ENCODE data around the gene EXOC1L.

Gene EXOC1L

DNA sequence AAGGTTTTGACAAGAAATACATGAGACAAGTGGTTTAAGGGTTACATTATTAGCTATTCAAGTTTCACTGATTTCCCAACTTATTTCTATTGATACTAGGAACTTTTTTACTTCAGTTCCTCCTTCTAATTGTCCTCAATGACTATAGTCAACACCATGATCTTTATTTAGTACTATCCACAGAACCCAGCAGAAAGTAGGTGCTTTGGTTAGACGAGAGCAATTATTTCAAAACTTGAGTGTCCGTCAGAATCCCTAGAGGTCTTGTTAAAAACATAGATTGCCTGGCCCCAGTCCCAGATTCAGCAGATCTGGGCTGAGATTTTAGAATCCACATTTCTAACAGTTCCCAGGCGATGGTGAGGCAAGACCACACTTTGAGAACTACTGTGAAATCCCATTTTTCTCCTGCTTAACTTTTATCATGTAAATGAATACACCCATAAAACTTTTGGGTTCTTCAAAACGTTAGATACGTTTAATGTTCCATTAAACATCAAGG is 51.8 kb downstream of the EXOC1L start:
- Histone ChIP-seq H3K36me3 (ENCODE audit: low read depth) (peaks cover 81% of the 10 kb centered on the region), H3K4me1 (ENCODE audit: insufficient read depth, poor library complexity, severe bottlenecking) (peaks cover 12% of the 10 kb centered on the region), H3K27me3 (ENCODE audit: insufficient read depth, poor library complexity, severe bottlenecking) (no peaks in the 10 kb centered on the region), H3K4me3 (ENCODE audit: severe bottlenecking) (no peak overlapping the region), H3K27ac (ENCODE audit: poor library complexity, severe bottlenecking) (no peak overlapping the region), H3K9me3 (ENCODE audit: severe bottlenecking) (no peaks in the 10 kb centered on the region)
- TF ChIP-seq CTCF (IDR thresholded peaks at IDR 0.05; ENCODE audit: poor library complexity, severe bottlenecking) = no peak
- DNase-seq (ENCODE audit: low spot score) (no peak), ATAC-seq (ENCODE audit: low read depth) (no peak)

GRCh38 chr4:55874831-55875230 is 55.2 kb downstream of the EXOC1L start:
- DNase-seq (ENCODE audit: low spot score) = no peak
- no peak for TF ChIP-seq CTCF (IDR thresholded peaks at IDR 0.05; ENCODE audit: poor library complexity, severe bottlenecking)
- H3K36me3 ChIP-seq (ENCODE audit: low read depth) = peaks cover 79% of the 10 kb centered on the region
- no peaks in the 10 kb centered on the region for H3K9me3 ChIP-seq (ENCODE audit: severe bottlenecking)
- H3K27me3 ChIP-seq (ENCODE audit: insufficient read depth, poor library complexity, severe bottlenecking) = no peaks in the 10 kb centered on the region
- no peak overlapping the region for H3K27ac ChIP-seq (ENCODE audit: poor library complexity, severe bottlenecking)
- no peak for ATAC-seq (ENCODE audit: low read depth)
- no peak overlapping the region for H3K4me3 ChIP-seq (ENCODE audit: severe bottlenecking)
- H3K4me1 ChIP-seq (ENCODE audit: insufficient read depth, poor library complexity, severe bottlenecking) = no peaks in the 10 kb centered on the region

DNA sequence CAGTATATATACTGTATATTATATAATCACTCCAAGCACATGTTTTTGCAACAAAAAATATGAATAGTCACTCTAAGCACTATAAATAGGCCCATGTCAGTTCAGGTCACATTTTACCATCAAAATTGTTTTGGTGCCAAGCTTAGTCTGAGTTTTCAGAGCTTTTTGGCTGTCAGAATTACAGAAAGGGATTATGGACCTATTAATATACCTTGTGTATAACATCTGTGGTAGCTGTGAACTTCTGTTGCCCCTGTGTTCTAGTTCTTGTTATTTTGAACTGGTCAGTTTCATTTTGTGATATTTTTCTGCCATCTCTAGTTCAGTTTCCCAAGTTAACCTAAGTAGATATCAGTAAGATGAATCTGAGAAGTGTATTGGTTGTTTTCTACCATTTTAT is 56.8 kb downstream of the EXOC1L start:
- ATAC-seq (ENCODE audit: low read depth) (no peak), DNase-seq (ENCODE audit: low spot score) (no peak)
- Histone ChIP-seq H3K4me3 (ENCODE audit: severe bottlenecking) (no peak overlapping the region), H3K4me1 (ENCODE audit: insufficient read depth, poor library complexity, severe bottlenecking) (no peaks in the 10 kb centered on the region), H3K36me3 (ENCODE audit: low read depth) (peaks cover 77% of the 10 kb centered on the region), H3K9me3 (ENCODE audit: severe bottlenecking) (no peaks in the 10 kb centered on the region), H3K27ac (ENCODE audit: poor library complexity, severe bottlenecking) (no peak overlapping the region), H3K27me3 (ENCODE audit: insufficient read depth, poor library complexity, severe bottlenecking) (no peaks in the 10 kb centered on the region)
- TF ChIP-seq CTCF (IDR thresholded peaks at IDR 0.05; ENCODE audit: poor library complexity, severe bottlenecking) = no peak

- Histone ChIP-seq H3K27me3 (ENCODE audit: insufficient read depth, poor library complexity, severe bottlenecking) (no peaks in the 10 kb centered on the region), H3K27ac (ENCODE audit: poor library complexity, severe bottlenecking) (no peak overlapping the region), H3K4me3 (ENCODE audit: severe bottlenecking) (no peak overlapping the region), H3K9me3 (ENCODE audit: severe bottlenecking) (no peaks in the 10 kb centered on the region), H3K4me1 (ENCODE audit: insufficient read depth, poor library complexity, severe bottlenecking) (no peaks in the 10 kb centered on the region), H3K36me3 (ENCODE audit: low read depth) (peaks cover 77% of the 10 kb centered on the region)
- no peak for DNase-seq (ENCODE audit: low spot score)
- TF ChIP-seq CTCF (IDR thresholded peaks at IDR 0.05; ENCODE audit: poor library complexity, severe bottlenecking) = no peak
- no peak for ATAC-seq (ENCODE audit: low read depth)
Observed at GRCh38 chr4:55879224-55879623, 59.6 kb downstream of the EXOC1L start.

DNA sequence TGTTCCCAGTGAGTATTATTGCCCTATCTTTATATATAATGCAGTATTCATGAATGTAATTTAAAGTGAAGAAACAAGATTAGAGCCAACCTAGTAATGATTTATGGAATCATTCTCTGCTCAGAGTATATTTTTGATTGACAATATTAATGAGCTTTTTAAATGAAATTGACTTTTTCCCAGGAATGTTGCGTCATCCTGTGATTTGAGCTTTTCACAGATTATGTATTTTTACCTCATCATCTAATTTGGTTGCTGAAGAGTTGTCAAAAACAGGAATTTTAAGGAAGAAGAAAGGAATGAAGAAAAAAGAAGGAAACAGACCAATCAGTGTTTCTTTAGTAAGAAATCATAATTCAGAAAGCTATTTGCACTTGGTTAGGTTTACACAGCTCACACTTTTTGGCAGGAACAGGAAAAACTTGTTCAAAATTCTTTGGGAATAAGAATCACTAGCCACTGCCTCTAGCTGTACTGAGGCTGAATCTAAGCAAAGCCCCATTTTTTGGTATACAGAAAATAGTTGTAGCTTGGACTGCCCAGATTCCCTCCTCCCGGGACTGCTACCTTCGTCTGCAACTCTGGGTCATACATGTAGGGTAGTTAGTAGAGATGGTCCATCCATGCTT is 61.2 kb downstream of the EXOC1L start:
- TF ChIP-seq CTCF (IDR thresholded peaks at IDR 0.05; ENCODE audit: poor library complexity, severe bottlenecking) = no peak
- H3K27ac ChIP-seq (ENCODE audit: poor library complexity, severe bottlenecking) = no peak overlapping the region
- H3K27me3 ChIP-seq (ENCODE audit: insufficient read depth, poor library complexity, severe bottlenecking) = no peaks in the 10 kb centered on the region
- H3K4me3 ChIP-seq (ENCODE audit: severe bottlenecking) = no peak overlapping the region
- DNase-seq (ENCODE audit: low spot score) = no peak
- no peak for ATAC-seq (ENCODE audit: low read depth)
- H3K4me1 ChIP-seq (ENCODE audit: insufficient read depth, poor library complexity, severe bottlenecking) = no peaks in the 10 kb centered on the region
- H3K9me3 ChIP-seq (ENCODE audit: severe bottlenecking) = no peaks in the 10 kb centered on the region
- H3K36me3 ChIP-seq (ENCODE audit: low read depth) = peaks cover 70% of the 10 kb centered on the region
